DOHH2 (cell line): ENCODE measurements around the gene ACOT12.

Source experiments
- H3F3A ChIP-seq: fragments of 200-600 bp; sonication (generic), shearing (Covaris generic); 2 replicates; pipeline ENCODE4 v1.6.0; 2016; ENCODE audit warnings: antibody characterized with exemption, mild to moderate bottlenecking; ENCODE audit not compliant: control insufficient read depth, insufficient read depth
- H3K27ac ChIP-seq: fragments of 200-600 bp; sonication (generic); 2 replicates; pipeline ENCODE4 v1.5.1; 2014; ENCODE audit warnings: low read depth, mild to moderate bottlenecking, low read length, moderate library complexity
- H3K27me3 ChIP-seq: fragments of 200-600 bp; sonication (generic); 2 replicates; pipeline ENCODE4 v1.6.1; 2014; ENCODE audit warnings: mild to moderate bottlenecking, low read length, mixed read lengths; ENCODE audit not compliant: control insufficient read depth
- H3K36me3 ChIP-seq: fragments of 200-600 bp; sonication (generic); 2 replicates; pipeline ENCODE4 v1.6.1; 2014; ENCODE audit warnings: mild to moderate bottlenecking, low read length, moderate library complexity, mixed read lengths; ENCODE audit not compliant: control insufficient read depth
- H3K4me1 ChIP-seq: fragments of 200-600 bp; sonication (generic); 2 replicates; pipeline ENCODE4 v1.6.1; 2014; ENCODE audit warnings: mild to moderate bottlenecking, low read length, mixed read lengths; ENCODE audit not compliant: control insufficient read depth
- H3K4me2 ChIP-seq: fragments of 200-600 bp; sonication (generic); 2 replicates; pipeline ENCODE4 v1.6.0; 2014; ENCODE audit warnings: mild to moderate bottlenecking, low read length, moderate library complexity
- H3K4me3 ChIP-seq: fragments of 200-600 bp; sonication (generic); 2 replicates; pipeline ENCODE4 v1.5.1; 2014; ENCODE audit warnings: mild to moderate bottlenecking, low read length, mixed read lengths
- H3K79me2 ChIP-seq: fragments of 200-600 bp; sonication (generic); 2 replicates; pipeline ENCODE4 v1.6.1; 2014; ENCODE audit warnings: mild to moderate bottlenecking, low read length, mixed read lengths; ENCODE audit not compliant: control insufficient read depth
- H3K9me2 ChIP-seq: fragments of 200-600 bp; sonication (generic); replicated peaks from 2 replicates; pipeline ENCODE4 v1.6.1; 2014; ENCODE audit warnings: mild to moderate bottlenecking, low read length, mixed read lengths; ENCODE audit not compliant: control insufficient read depth
- H3K9me3 ChIP-seq: fragments of 200-600 bp; sonication (generic); 2 replicates; pipeline ENCODE4 v1.6.1; 2014; ENCODE audit warnings: antibody characterized with exemption, low read length, mixed read lengths; ENCODE audit not compliant: control insufficient read depth, insufficient read depth
- H4K20me1 ChIP-seq: fragments of 200-600 bp; sonication (generic); 2 replicates; pipeline ENCODE4 v1.6.0; 2014; ENCODE audit warnings: low read depth, mild to moderate bottlenecking, antibody characterized with exemption, low read length, moderate library complexity; ENCODE audit not compliant: control insufficient read depth, insufficient read depth
- EZH2phosphoT487 ChIP-seq: fragments of 200-600 bp; sonication (generic); IDR thresholded peaks from 2 replicates; pipeline ENCODE4 v1.6.1; 2017; ENCODE audit warnings: borderline replicate concordance, mild to moderate bottlenecking, antibody characterized with exemption, low read length, moderate library complexity, mixed read lengths
- TF ChIP-seq, protein P1 (sequence below): fragments of 200-600 bp; sonication (generic); IDR thresholded peaks from one replicate; pipeline ENCODE4 v1.5.1; 2014; ENCODE audit warnings: antibody characterized with exemption, mild to moderate bottlenecking, low read depth, low read length; ENCODE audit not compliant: poor library complexity, severe bottlenecking

Gene ACOT12

DNA sequence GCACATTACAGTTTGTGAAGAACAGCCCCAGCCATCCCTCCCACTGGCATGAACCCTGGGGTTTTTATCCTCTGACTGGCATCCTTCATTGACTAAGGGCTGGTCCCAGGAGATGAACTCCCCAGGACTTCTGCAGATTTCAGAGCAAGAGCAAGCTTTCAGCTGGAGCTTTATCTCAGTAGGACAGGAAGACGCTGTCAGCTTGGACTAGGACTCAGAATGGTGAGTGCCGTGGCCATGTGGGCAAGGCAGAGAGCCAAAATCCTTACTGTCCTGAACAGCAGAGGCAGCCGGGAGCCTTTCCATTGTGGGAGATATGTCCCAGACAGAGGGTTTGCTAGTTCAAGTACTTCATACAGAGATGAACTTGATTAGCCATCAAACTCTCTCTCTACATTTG is 3.2 kb upstream of the ACOT12 start:
- Histone ChIP-seq H3K36me3 (no peaks in the 10 kb centered on the region), H3K4me3 (no peak overlapping the region), H3K27me3 (peaks cover 12% of the 10 kb centered on the region; the same call in 1 of the 2 replicates), H3K9me3 (peaks cover 7% of the 10 kb centered on the region), H3K4me1 (no peaks in the 10 kb centered on the region), H3F3A (no peaks in the 10 kb centered on the region), H3K4me2 (no peak overlapping the region), H3K9me2 (no peaks in the 10 kb centered on the region), H3K79me2 (no peaks in the 10 kb centered on the region), H3K27ac (no peak overlapping the region), H4K20me1 (no peaks in the 10 kb centered on the region)
- TF ChIP-seq EZH2phosphoT487: no peak
- TF ChIP-seq, protein P1, sequence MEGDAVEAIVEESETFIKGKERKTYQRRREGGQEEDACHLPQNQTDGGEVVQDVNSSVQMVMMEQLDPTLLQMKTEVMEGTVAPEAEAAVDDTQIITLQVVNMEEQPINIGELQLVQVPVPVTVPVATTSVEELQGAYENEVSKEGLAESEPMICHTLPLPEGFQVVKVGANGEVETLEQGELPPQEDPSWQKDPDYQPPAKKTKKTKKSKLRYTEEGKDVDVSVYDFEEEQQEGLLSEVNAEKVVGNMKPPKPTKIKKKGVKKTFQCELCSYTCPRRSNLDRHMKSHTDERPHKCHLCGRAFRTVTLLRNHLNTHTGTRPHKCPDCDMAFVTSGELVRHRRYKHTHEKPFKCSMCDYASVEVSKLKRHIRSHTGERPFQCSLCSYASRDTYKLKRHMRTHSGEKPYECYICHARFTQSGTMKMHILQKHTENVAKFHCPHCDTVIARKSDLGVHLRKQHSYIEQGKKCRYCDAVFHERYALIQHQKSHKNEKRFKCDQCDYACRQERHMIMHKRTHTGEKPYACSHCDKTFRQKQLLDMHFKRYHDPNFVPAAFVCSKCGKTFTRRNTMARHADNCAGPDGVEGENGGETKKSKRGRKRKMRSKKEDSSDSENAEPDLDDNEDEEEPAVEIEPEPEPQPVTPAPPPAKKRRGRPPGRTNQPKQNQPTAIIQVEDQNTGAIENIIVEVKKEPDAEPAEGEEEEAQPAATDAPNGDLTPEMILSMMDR: no peak

DNA sequence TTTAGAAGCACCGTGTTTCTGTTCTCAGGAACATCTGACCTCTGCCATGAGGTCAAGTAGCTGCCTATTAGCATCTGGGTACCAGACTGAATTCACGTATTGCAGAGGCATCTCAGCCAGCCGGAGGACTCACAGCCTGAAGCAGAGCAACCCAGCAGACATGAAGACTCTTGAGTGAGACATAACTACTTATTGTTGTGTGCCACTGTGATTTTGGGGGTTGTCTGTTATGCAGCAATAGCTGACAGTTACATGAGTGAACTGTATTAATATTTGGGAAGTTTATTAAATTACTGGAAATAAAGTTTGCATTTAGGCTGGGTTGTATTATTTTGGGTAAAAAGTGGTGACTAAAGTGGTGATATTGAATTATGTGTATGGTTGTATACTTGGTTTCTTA is 1.3 kb upstream of the ACOT12 start:
- Histone ChIP-seq H3K79me2 (no peaks in the 10 kb centered on the region), H3K4me1 (no peaks in the 10 kb centered on the region), H3K4me2 (no peak overlapping the region), H3K27me3 (peaks cover 17% of the 10 kb centered on the region; the same call in 1 of the 2 replicates), H3K9me2 (no peaks in the 10 kb centered on the region), H3K4me3 (no peak overlapping the region), H3F3A (no peaks in the 10 kb centered on the region), H4K20me1 (no peaks in the 10 kb centered on the region), H3K9me3 (peaks cover 7% of the 10 kb centered on the region), H3K36me3 (no peaks in the 10 kb centered on the region), H3K27ac (no peak overlapping the region)
- TF ChIP-seq EZH2phosphoT487: no peak
- TF ChIP-seq, protein P1: no peak

DNA sequence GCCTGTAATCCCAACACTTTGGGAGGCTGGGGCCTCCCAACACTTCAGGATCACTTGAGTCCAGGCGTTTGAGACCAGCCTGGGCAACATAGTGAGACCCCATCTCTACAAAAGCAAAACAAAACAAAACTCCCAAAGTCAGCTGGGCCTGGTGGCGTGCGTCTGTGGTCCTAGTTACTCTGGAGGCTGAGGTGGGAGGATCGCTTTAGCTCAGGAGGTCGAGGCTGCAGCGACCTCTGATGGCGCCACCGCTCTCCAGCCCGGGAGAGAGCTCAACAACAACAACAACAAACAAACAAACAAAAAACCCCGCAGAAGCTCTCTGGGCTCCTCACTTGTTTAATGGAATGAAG is 528 bp downstream of the ACOT12 start:
- H3K4me1 ChIP-seq: no peaks in the 10 kb centered on the region
- no peaks in the 10 kb centered on the region for H4K20me1 ChIP-seq
- peaks cover 17% of the 10 kb centered on the region; the same call in 1 of the 2 replicates for H3K27me3 ChIP-seq
- H3K79me2 ChIP-seq: no peaks in the 10 kb centered on the region
- peaks cover 7% of the 10 kb centered on the region for H3K9me3 ChIP-seq
- H3K36me3 ChIP-seq: no peaks in the 10 kb centered on the region
- no peak overlapping the region for H3K4me2 ChIP-seq
- H3K27ac ChIP-seq: no peak overlapping the region
- H3K9me2 ChIP-seq: no peaks in the 10 kb centered on the region
- no peak overlapping the region for H3K4me3 ChIP-seq
- no peak for TF ChIP-seq EZH2phosphoT487
- TF ChIP-seq, protein P1: no peak
- H3F3A ChIP-seq: no peaks in the 10 kb centered on the region
